Right kidney (tissue), 1 donor: Measurements from ENCODE around the gene HK2.
A peak's percentile ranks its signal among the peaks of the same experiment; 100 is the strongest.
"Not testable (repeated sequence)": the region's sequence is repeated elsewhere in the genome, so short reads cannot be mapped to it uniquely, and the experiment has no call there.

Source experiments
- DNase-seq: peaks from one replicate; pipeline ENCODE4 v3.0.0-alpha.2; 2016

The HK2 gene

GRCh38 chr2:74895001-74895400 is 61.1 kb downstream of the HK2 start:
- DNase-seq = no peak

- no peak for DNase-seq
These were observed 62.3 kb downstream of the HK2 start for GRCh38 chr2:74896232-74896631.

DNA sequence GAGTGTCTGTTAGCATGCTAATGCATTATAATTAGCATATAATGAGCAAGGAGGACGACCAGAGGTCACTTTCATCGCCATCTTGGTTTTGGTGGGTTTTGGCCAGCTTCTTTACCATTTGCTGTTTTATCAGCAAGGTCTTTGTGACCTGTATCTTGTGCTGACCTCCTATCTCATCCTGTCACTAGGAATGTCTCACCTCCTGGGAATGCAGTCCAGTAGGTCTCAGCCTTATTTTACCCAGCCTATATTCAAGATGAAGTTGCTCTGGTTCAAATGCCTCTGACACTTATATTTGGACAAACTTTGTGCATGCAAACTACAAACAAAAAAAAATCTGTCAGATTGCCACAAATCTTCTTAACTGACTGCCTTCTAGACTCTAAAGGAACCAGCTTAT is 66.3 kb downstream of the HK2 start:
- not testable (repeated sequence) for DNase-seq

DNA sequence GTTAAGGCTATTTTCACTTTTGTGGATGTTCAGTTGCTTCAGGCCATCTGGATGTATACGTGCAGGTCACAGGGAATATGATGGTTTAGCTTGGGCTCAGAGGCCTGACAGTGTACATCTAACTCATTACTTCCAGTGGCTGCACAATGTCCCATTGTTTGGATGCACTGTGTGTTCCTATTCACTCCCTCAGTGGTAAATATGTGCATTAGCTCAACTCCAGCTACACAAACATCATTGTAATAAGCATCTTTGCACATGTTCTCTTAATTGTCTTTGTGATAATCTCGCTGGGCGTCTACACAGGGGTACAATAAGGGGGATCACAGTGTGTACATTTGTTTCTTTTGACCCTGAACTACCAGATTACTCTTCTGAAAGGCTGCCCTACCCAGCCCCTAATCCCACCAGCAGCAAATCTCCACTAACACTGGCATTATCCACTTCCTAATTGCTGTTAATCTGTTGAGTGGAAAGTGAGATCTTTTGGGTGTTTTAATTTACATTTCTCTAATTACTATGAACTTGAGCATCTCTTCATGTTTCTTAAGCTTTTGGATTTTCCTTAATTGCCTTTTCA is 68.4 kb downstream of the HK2 start:
- DNase-seq = no peak

- no peak for DNase-seq
These were observed 72.5 kb downstream of the HK2 start for GRCh38 chr2:74906395-74906794.

- DNase-seq = not testable (repeated sequence)
These were observed 73.6 kb downstream of the HK2 start for GRCh38 chr2:74907560-74907959.

- DNase-seq = no peak
These were observed 75.0 kb downstream of the HK2 start for GRCh38 chr2:74908748-74909444.

- DNase-seq = no peak
These were observed 76.3 kb downstream of the HK2 start for GRCh38 chr2:74910245-74910644.

GRCh38 chr2:74911061-74911460 is 77.1 kb downstream of the HK2 start:
- no peak for DNase-seq

- no peak for DNase-seq
These were observed 81.8 kb downstream of the HK2 start for GRCh38 chr2:74915743-74916142.

- no peak for DNase-seq
These were observed 82.5 kb downstream of the HK2 start for GRCh38 chr2:74916394-74916793.

- no peak for DNase-seq
These were observed 84.0 kb downstream of the HK2 start for GRCh38 chr2:74917702-74918619.

GRCh38 chr2:74919827-74920226 is 85.9 kb downstream of the HK2 start:
- DNase-seq = peak; percentile 75

- DNase-seq = no peak
These were observed 87.4 kb downstream of the HK2 start for GRCh38 chr2:74921236-74921736.

- no peak for DNase-seq
These were observed 88.8 kb downstream of the HK2 start for GRCh38 chr2:74922592-74923227.

GRCh38 chr2:74924463-74925265 is 90.7 kb downstream of the HK2 start:
- no peak for DNase-seq

GRCh38 chr2:74925361-74925786 is 91.4 kb downstream of the HK2 start:
- no peak for DNase-seq

- DNase-seq = no peak
These were observed 93.7 kb downstream of the HK2 start for GRCh38 chr2:74927621-74928020.

DNA sequence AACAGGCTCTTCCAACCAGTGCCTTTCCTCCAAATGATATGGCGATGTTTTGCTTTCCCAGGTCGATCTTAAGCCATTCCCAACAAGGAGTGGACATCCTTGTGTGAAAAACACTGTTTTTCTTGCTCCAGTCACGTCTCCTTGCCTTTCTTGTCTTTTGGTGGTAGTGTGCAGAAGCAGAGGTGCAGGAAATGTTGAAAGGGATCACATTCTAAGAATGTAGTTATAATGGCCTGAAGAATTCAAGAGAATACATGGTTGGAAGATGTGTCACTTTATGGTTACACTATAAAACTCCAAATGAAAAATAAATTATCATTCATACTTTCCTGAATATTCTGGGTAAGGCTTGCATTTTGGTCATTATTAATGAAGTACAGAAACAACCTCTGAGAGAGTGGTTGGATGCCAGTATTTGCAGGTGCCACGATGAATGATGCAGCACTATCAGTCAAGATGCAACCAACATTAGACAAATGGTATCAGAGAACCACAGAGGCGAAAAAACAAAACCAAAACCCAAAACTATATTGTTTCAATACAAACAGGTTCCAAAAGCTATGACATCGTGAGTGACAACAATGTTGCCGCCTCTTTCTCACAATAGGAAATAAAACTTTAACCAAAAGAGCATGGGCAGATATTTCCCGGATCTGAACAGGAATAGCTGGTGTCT is 97.0 kb downstream of the HK2 start:
- no peak for DNase-seq

GRCh38 chr2:74931940-74932339 is 98.0 kb downstream of the HK2 start:
- no peak for DNase-seq

GRCh38 chr2:74935975-74936391 is 102.1 kb downstream of the HK2 start:
- DNase-seq = no peak
